Measurements from ENCODE around the gene MKLN1. TPM values are rescaled to one million over a fixed set of nuclear protein-coding genes. Genes with fewer than 3 reads are reported as not detected.
"Not testable (repeated sequence)": the region's sequence is repeated elsewhere in the genome, so short reads cannot be mapped to it uniquely, and the experiment has no call there.

The MKLN1 gene
- total and polyA plus RNA-seq, 7 experiments from 2014 or later = 30.8 to 69.8 (median 56.7) TPM

DNA sequence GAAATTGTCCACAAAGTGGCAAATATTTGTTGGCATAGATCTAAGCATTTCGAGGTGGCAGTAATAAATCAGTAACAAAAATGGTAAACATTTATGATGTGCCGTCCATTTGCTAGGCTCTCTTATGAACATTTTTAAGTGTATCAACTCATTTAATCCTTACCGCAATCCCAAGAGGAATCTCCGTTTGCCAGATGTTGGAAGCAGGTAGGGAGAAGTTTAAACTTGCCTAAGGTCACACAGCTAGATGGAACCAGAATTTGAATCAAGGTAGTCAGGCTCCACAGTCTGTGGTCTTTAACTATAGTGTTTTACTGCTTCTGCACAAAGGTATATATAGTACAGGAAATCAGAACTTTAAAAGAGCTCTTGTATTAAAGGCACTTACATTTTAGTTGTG, 2.6 kb downstream of the MKLN1 start:
- Histone ChIP-seq H3K36me3 (ENCODE audit: control insufficient read depth in 2 of 3, insufficient read depth in 3 of 3, low read length in 3 of 3) (peaks cover 0 to 10% (median 0%) of the 10 kb centered on the region in 3 experiments), H3K4me3 (ENCODE audit: low read length) (peak overlapping the region; percentile 5), H3K27me3 (ENCODE audit: control insufficient read depth in 2 of 2, insufficient read depth in 2 of 2, low read length in 2 of 2) (no peaks in the 10 kb centered on the region), H3K4me1 (ENCODE audit: control insufficient read depth in 2 of 2, insufficient read depth in 2 of 2, low read length in 2 of 2) (peaks cover 26 to 32% of the 10 kb centered on the region in 2 donors), H3K27ac (ENCODE audit: low read depth, low read length) (no peak overlapping the region), H3K9me3 (ENCODE audit: control insufficient read depth in 2 of 3, low read length in 3 of 3) (no peaks in the 10 kb centered on the region)
- intact Hi-C loops (cut with micrococcal nuclease) = loop anchor here in 1 of 2 donors (5.0 kb wide), 1 partner anchor 418 kb away; no protein-coding TSS in a partner anchor
- POLR2A ChIA-PET = no interaction called here
- Mint-ChIP-seq H3K9me3 (peaks cover 0 to 5% (median 1%) of the 10 kb centered on the region in 11 donors), H3K27ac (peak overlapping the region in 8 of 9 donors; percentile 9 to 99 (median 44)), H3K27me3 (no peaks in the 10 kb centered on the region), H3K4me1 (peaks cover 24 to 84% (median 69%) of the 10 kb centered on the region in 7 donors), H3K36me3 (peaks cover 0 to 26% (median 7%) of the 10 kb centered on the region in 5 donors), H3K4me3 (peak overlapping the region; percentile 41 to 100 (median 92))
- CTCF ChIA-PET = interaction anchor here (0.6 kb wide), 1 partner anchor 29 kb away, joined by 3 read pairs; no protein-coding TSS in a partner anchor
- no peak for DNase-seq
- no peak for ATAC-seq

- Histone ChIP-seq H3K4me3 (ENCODE audit: low read length) (no peak overlapping the region), H3K9me3 (ENCODE audit: control insufficient read depth in 2 of 3, low read length in 3 of 3) (peaks cover 0 to 4% (median 0%) of the 10 kb centered on the region in 3 experiments), H3K36me3 (ENCODE audit: control insufficient read depth in 2 of 3, insufficient read depth in 3 of 3, low read length in 3 of 3) (peaks cover 0 to 10% (median 0%) of the 10 kb centered on the region in 3 experiments), H3K4me1 (ENCODE audit: control insufficient read depth in 2 of 2, insufficient read depth in 2 of 2, low read length in 2 of 2) (peaks cover 25 to 27% of the 10 kb centered on the region in 2 donors), H3K27ac (ENCODE audit: low read depth, low read length) (no peak overlapping the region), H3K27me3 (ENCODE audit: control insufficient read depth in 2 of 2, insufficient read depth in 2 of 2, low read length in 2 of 2) (no peaks in the 10 kb centered on the region)
- Mint-ChIP-seq H3K27me3 (no peaks in the 10 kb centered on the region), H3K27ac (peak overlapping the region in 1 of 9 donors; percentile 33), H3K4me3 (peak overlapping the region in 6 of 10 donors; percentile 15 to 73 (median 47)), H3K36me3 (peaks cover under 1 to 38% (median 19%) of the 10 kb centered on the region in 5 donors), H3K4me1 (peaks cover 27 to 84% (median 67%) of the 10 kb centered on the region in 7 donors), H3K9me3 (peaks cover 2 to 20% (median 11%) of the 10 kb centered on the region in 11 donors)
- intact Hi-C loops (cut with micrococcal nuclease) = loop anchor here in 1 of 2 donors (5.0 kb wide), 1 partner anchor 420 kb away; no protein-coding TSS in a partner anchor
- no peak for ATAC-seq
- CTCF ChIA-PET = no interaction called here
- DNase-seq = no peak
- POLR2A ChIA-PET = no interaction called here
Observed at GRCh38 chr7:131331806-131332205, 4.1 kb downstream of the MKLN1 start.

DNA sequence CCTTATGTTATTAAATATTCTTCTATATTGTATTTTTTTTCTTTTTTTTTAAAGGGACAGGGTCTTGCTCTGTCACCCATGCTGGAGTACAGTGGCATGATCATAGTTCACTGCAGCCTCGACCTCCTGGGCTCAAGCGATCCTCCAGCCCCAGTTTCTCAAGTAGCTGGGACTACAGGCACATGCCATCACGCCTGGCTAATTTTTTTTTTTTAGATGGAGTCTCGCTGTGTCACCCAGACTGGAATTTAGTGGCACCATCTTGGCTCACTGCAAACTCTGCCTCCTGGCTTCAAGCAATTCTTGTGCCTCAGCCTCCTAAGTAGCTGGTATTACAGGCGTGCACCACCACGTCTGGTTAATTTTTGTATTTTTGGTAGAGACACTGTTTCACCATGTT, 5.1 kb downstream of the MKLN1 start:
- intact Hi-C loops (cut with micrococcal nuclease) = loop anchor here in 1 of 2 donors (5.0 kb wide), 1 partner anchor 420 kb away; no protein-coding TSS in a partner anchor
- H3K27ac ChIP-seq (ENCODE audit: low read depth, low read length); H3K27ac Mint-ChIP-seq; ATAC-seq; H3K27me3 ChIP-seq (ENCODE audit: control insufficient read depth in 2 of 2, insufficient read depth in 2 of 2, low read length in 2 of 2); DNase-seq; H3K27me3 Mint-ChIP-seq; H3K9me3 ChIP-seq (ENCODE audit: control insufficient read depth in 2 of 3, low read length in 3 of 3); H3K4me3 ChIP-seq (ENCODE audit: low read length); H3K4me3 Mint-ChIP-seq; CTCF ChIA-PET; H3K36me3 ChIP-seq (ENCODE audit: control insufficient read depth in 2 of 3, insufficient read depth in 3 of 3, low read length in 3 of 3): not testable (repeated sequence)
- Mint-ChIP-seq H3K36me3 (peaks cover 6 to 42% (median 25%) of the 10 kb centered on the region in 5 donors), H3K9me3 (peaks cover 4 to 26% (median 15%) of the 10 kb centered on the region in 11 donors), H3K4me1 (peaks cover 27 to 82% (median 62%) of the 10 kb centered on the region in 7 donors)
- POLR2A ChIA-PET = interaction anchor here (0.6 kb wide), 1 partner anchor 374 kb away, joined by 6 read pairs; no protein-coding TSS in a partner anchor
- H3K4me1 ChIP-seq (ENCODE audit: control insufficient read depth in 2 of 2, insufficient read depth in 2 of 2, low read length in 2 of 2) = peaks cover 20 to 24% of the 10 kb centered on the region in 2 donors

GRCh38 chr7:131335639-131336381, 8.1 kb downstream of the MKLN1 start:
- Histone ChIP-seq H3K36me3 (ENCODE audit: control insufficient read depth in 2 of 3, insufficient read depth in 3 of 3, low read length in 3 of 3) (no peaks in the 10 kb centered on the region), H3K9me3 (ENCODE audit: control insufficient read depth in 2 of 3, low read length in 3 of 3) (peaks cover 0 to 5% (median 0%) of the 10 kb centered on the region in 3 experiments), H3K4me1 (ENCODE audit: control insufficient read depth in 2 of 2, insufficient read depth in 2 of 2, low read length in 2 of 2) (peaks cover 0 to 4% of the 10 kb centered on the region in 2 donors), H3K27ac (ENCODE audit: low read depth, low read length) (no peak overlapping the region), H3K4me3 (ENCODE audit: low read length) (no peak overlapping the region), H3K27me3 (ENCODE audit: control insufficient read depth in 2 of 2, insufficient read depth in 2 of 2, low read length in 2 of 2) (no peaks in the 10 kb centered on the region)
- H3K4me1 Mint-ChIP-seq = peaks cover 11 to 82% (median 62%) of the 10 kb centered on the region in 7 donors
- peak overlapping the region in 3 of 10 donors; percentile 13 to 28 (median 14) for H3K4me3 Mint-ChIP-seq
- no peaks in the 10 kb centered on the region for H3K27me3 Mint-ChIP-seq
- ATAC-seq (no peak), DNase-seq (no peak)
- peaks cover 4 to 31% (median 15%) of the 10 kb centered on the region in 11 donors for H3K9me3 Mint-ChIP-seq
- POLR2A ChIA-PET = interaction anchor here (0.9 to 1.9 kb wide), 2 partner anchors 8 to 9 kb away, joined by 5 to 7 read pairs; partner anchors contain the start of gene MKLN1
- intact Hi-C loops (cut with micrococcal nuclease) = loop anchor here in 1 of 2 donors (1.0 kb wide), 1 partner anchor 9 kb away; the partner anchor contains the start of gene MKLN1
- CTCF ChIA-PET = interaction anchor here (0.6 kb wide), 1 partner anchor 12 kb away, joined by 3 read pairs; no protein-coding TSS in a partner anchor
- H3K36me3 Mint-ChIP-seq = peaks cover 6 to 51% (median 40%) of the 10 kb centered on the region in 5 donors
- peak overlapping the region in 2 of 9 donors; percentile 24 to 39 for H3K27ac Mint-ChIP-seq

DNA sequence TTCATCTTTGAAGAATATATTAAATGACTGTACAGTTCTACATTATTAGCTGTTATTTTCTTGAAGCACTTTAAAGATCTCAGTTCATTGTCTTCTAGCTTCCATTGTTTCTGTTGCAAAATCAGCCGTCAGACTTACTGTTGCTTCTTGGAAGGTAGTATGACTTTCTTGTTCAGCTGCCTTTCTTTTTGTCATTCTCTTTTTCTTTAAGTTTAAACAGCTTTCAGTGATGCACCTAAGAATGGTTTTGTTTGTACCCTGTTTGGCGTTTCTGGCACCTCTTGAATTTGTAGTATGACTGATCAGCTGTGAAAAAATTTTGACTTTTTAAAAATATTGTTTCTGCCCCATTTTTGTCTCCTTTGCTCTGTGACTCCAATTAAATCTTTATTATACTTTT, 9.3 kb downstream of the MKLN1 start:
- Histone ChIP-seq H3K4me1 (ENCODE audit: control insufficient read depth in 2 of 2, insufficient read depth in 2 of 2, low read length in 2 of 2) (peaks cover 4 to 6% of the 10 kb centered on the region in 2 donors), H3K27me3 (ENCODE audit: control insufficient read depth in 2 of 2, insufficient read depth in 2 of 2, low read length in 2 of 2) (no peaks in the 10 kb centered on the region), H3K36me3 (ENCODE audit: control insufficient read depth in 2 of 3, insufficient read depth in 3 of 3, low read length in 3 of 3) (no peaks in the 10 kb centered on the region), H3K27ac (ENCODE audit: low read depth, low read length) (no peak overlapping the region), H3K9me3 (ENCODE audit: control insufficient read depth in 2 of 3, low read length in 3 of 3) (peaks cover 0 to 5% (median 0%) of the 10 kb centered on the region in 3 experiments), H3K4me3 (ENCODE audit: low read length) (no peak overlapping the region)
- H3K4me1 Mint-ChIP-seq = peaks cover 10 to 82% (median 63%) of the 10 kb centered on the region in 7 donors
- intact Hi-C loops (cut with micrococcal nuclease) = loop anchor here in 1 of 2 donors (1.0 kb wide), 1 partner anchor 10 kb away; the partner anchor contains the start of gene MKLN1
- peak overlapping the region in 2 of 10 donors; percentile 5 to 44 for H3K4me3 Mint-ChIP-seq
- no peak overlapping the region for H3K27ac Mint-ChIP-seq
- ChIA-PET CTCF (no interaction called here), POLR2A (interaction anchor here (0.7 to 1.9 kb wide), 3 partner anchors 9 to 231 kb away, joined by 3 to 7 read pairs (median 5); partner anchors contain the start of gene MKLN1)
- no peak for DNase-seq
- H3K9me3 Mint-ChIP-seq = peaks cover 4 to 31% (median 15%) of the 10 kb centered on the region in 11 donors
- no peak for ATAC-seq
- no peaks in the 10 kb centered on the region for H3K27me3 Mint-ChIP-seq
- peaks cover 6 to 56% (median 41%) of the 10 kb centered on the region in 5 donors for H3K36me3 Mint-ChIP-seq

GRCh38 chr7:131338173-131338572, 10.5 kb downstream of the MKLN1 start:
- Histone ChIP-seq H3K27ac (ENCODE audit: low read depth, low read length) (no peak overlapping the region), H3K4me1 (ENCODE audit: control insufficient read depth in 2 of 2, insufficient read depth in 2 of 2, low read length in 2 of 2) (peaks cover 6 to 7% of the 10 kb centered on the region in 2 donors), H3K4me3 (ENCODE audit: low read length) (no peak overlapping the region), H3K36me3 (ENCODE audit: control insufficient read depth in 2 of 3, insufficient read depth in 3 of 3, low read length in 3 of 3) (no peaks in the 10 kb centered on the region), H3K27me3 (ENCODE audit: control insufficient read depth in 2 of 2, insufficient read depth in 2 of 2, low read length in 2 of 2) (no peaks in the 10 kb centered on the region), H3K9me3 (ENCODE audit: control insufficient read depth in 2 of 3, low read length in 3 of 3) (peaks cover 0 to 5% (median 0%) of the 10 kb centered on the region in 3 experiments)
- H3K27me3 Mint-ChIP-seq = no peaks in the 10 kb centered on the region
- H3K36me3 Mint-ChIP-seq = peaks cover 6 to 58% (median 41%) of the 10 kb centered on the region in 5 donors
- peaks cover 17 to 91% (median 75%) of the 10 kb centered on the region in 7 donors for H3K4me1 Mint-ChIP-seq
- DNase-seq (no peak), ATAC-seq (no peak)
- ChIA-PET CTCF (interaction anchor here (0.6 kb wide), 1 partner anchor 9 kb away, joined by 3 read pairs; no protein-coding TSS in a partner anchor), POLR2A (no interaction called here)
- intact Hi-C loops (cut with micrococcal nuclease) = loop anchor here in 1 of 2 donors (1.0 kb wide), 1 partner anchor 10 kb away; no protein-coding TSS in a partner anchor
- peaks cover 4 to 31% (median 15%) of the 10 kb centered on the region in 11 donors for H3K9me3 Mint-ChIP-seq
- H3K27ac Mint-ChIP-seq = peak overlapping the region in 1 of 9 donors; percentile 42
- H3K4me3 Mint-ChIP-seq = peak overlapping the region in 3 of 10 donors; percentile 6 to 54 (median 34)
